ENCODE measurements around the gene EZH2.

Gene EZH2

DNA sequence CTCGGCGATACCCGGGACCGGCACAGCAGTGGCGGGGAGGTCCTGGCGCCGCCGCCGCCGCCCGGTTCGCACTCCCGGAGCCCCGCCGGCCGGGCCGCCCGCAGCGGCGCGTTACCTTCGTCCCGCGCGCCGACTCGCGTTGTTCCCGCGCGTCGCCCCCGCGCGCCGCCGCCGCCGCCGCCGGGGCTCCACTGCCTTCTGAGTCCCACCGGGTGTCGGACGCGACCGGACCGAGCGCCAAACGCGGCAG lies at the start of gene EZH2:
Gene EZH2, minus strand, starts transcription at position 243 of the 250 bp plus-strand sequence. CDS start 36,993 bp downstream, outside the sequence.
- peak within 1 kb of the TSS; percentile 84 for H3K4me3 ChIP-seq (ENCODE audit: low read depth, low read length)
- TF ChIP-seq, protein P1, sequence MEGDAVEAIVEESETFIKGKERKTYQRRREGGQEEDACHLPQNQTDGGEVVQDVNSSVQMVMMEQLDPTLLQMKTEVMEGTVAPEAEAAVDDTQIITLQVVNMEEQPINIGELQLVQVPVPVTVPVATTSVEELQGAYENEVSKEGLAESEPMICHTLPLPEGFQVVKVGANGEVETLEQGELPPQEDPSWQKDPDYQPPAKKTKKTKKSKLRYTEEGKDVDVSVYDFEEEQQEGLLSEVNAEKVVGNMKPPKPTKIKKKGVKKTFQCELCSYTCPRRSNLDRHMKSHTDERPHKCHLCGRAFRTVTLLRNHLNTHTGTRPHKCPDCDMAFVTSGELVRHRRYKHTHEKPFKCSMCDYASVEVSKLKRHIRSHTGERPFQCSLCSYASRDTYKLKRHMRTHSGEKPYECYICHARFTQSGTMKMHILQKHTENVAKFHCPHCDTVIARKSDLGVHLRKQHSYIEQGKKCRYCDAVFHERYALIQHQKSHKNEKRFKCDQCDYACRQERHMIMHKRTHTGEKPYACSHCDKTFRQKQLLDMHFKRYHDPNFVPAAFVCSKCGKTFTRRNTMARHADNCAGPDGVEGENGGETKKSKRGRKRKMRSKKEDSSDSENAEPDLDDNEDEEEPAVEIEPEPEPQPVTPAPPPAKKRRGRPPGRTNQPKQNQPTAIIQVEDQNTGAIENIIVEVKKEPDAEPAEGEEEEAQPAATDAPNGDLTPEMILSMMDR (conservative IDR thresholded peaks at IDR 0.05; ENCODE audit: low read depth, low read length) = no peak
- no peak for DNase-seq (ENCODE audit: low read depth)

DNA sequence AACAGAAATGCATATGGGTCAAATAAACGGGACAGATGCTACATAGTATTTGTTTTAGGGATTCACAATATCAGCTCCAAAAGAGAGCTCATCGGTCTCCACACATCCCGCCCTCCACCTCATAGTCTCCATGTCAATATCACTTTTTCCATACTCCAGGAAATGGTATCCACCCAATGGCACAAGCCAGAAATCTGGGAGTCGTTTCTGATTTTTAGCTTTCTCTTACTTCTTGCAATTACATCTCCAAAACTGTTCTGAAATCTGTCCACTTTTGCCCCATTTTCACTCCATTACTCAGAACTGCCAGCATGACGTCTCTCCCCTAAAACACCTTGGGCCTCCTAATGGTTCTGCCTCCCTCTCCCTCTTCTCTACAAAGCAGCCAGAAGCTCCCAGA lies 47.4 kb upstream of the EZH2 start:
- TF ChIP-seq, protein P1 (conservative IDR thresholded peaks at IDR 0.05; ENCODE audit: low read depth, low read length) = no peak
- no peak overlapping the region for H3K4me3 ChIP-seq (ENCODE audit: low read depth, low read length)
- DNase-seq (ENCODE audit: low read depth) = no peak

DNA sequence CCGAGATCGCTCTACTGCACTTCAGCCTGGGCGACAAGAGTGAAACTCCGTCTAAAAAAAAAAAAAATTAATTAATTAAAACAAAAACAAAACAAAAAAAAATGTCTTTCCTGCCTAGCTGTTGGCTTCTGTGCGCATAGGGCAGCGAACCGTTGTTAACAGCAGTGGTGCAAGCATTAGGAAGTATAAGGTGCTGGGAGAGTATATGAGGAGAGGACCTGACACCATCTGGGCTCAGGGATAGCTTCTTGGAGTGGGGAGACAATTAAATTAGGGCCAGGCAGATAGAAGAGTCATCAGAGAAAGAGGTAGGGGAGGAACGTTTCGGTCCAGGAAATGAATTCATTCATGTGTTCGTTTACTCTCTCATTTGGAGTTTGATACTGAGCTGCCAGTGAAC lies 46.2 kb upstream of the EZH2 start:
- TF ChIP-seq, protein P1 (conservative IDR thresholded peaks at IDR 0.05; ENCODE audit: low read depth, low read length) = no peak
- H3K4me3 ChIP-seq (ENCODE audit: low read depth, low read length) = no peak overlapping the region

GRCh38 chr7:148929176-148929575 lies 45.1 kb upstream of the EZH2 start:
- no peak overlapping the region for H3K4me3 ChIP-seq (ENCODE audit: low read depth, low read length)
- DNase-seq (ENCODE audit: low read depth) = no peak
- TF ChIP-seq, protein P1 (conservative IDR thresholded peaks at IDR 0.05; ENCODE audit: low read depth, low read length) = no peak

More for the DNA sequence above, 46.2 kb upstream of the EZH2 start:
- no peak for DNase-seq (ENCODE audit: low read depth)

- no peak overlapping the region for H3K4me3 ChIP-seq (ENCODE audit: low read depth, low read length)
- TF ChIP-seq, protein P1 (conservative IDR thresholded peaks at IDR 0.05; ENCODE audit: low read depth, low read length) = no peak
- DNase-seq (ENCODE audit: low read depth) = peak; percentile 17
Observed at GRCh38 chr7:148927123-148928045, 43.3 kb upstream of the EZH2 start.

GRCh38 chr7:148925836-148926235 lies 41.7 kb upstream of the EZH2 start:
- no peak overlapping the region for H3K4me3 ChIP-seq (ENCODE audit: low read depth, low read length)
- TF ChIP-seq, protein P1 (conservative IDR thresholded peaks at IDR 0.05; ENCODE audit: low read depth, low read length) = no peak
- DNase-seq (ENCODE audit: low read depth) = no peak

DNA sequence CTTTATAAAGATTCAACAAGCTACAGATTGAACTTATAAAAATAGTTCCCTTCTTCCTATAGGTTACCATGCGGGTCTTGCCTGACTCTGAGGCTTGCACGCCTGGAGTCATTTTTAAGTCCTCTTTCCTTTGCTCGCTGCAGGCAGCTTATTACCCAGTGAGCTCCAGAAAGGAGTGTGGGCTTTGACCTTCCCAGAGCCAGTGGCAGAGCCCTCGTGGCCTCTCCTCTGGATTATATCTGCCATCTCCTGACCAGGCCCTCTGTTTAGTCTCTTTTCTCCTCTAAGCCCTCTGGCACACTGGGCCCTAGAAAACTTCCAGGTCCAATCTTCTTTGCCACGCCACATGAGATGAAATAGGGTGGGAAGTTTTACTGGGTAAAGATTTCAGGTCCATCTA lies 39.9 kb upstream of the EZH2 start:
- TF ChIP-seq, protein P1 (conservative IDR thresholded peaks at IDR 0.05; ENCODE audit: low read depth, low read length) = no peak
- no peak for DNase-seq (ENCODE audit: low read depth)
- no peak overlapping the region for H3K4me3 ChIP-seq (ENCODE audit: low read depth, low read length)
